ENCODE data around the gene TSEN15.

Gene TSEN15

DNA sequence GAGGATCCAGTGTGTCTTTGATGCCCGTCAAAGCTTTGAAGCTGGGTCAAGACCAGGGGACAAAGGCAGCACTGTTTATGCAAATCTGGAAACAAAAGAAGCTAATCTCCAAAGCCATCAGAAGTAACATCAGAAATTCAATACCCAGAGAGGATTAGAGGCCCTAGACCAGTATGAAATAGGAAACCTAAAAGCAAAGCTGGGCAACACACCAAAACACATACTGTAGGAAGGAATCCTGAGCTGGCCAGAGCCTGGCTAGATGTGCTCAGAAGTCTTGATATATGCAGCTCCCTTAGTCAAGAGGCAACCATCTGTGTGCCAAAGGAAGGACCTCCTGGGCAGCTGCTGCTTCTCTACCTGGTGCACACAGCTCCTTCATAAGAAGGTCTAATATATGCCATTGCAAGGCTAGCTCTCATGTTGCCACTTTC, 26.3 kb upstream of the TSEN15 start (continued):
- TF ChIP-seq, protein P1, sequence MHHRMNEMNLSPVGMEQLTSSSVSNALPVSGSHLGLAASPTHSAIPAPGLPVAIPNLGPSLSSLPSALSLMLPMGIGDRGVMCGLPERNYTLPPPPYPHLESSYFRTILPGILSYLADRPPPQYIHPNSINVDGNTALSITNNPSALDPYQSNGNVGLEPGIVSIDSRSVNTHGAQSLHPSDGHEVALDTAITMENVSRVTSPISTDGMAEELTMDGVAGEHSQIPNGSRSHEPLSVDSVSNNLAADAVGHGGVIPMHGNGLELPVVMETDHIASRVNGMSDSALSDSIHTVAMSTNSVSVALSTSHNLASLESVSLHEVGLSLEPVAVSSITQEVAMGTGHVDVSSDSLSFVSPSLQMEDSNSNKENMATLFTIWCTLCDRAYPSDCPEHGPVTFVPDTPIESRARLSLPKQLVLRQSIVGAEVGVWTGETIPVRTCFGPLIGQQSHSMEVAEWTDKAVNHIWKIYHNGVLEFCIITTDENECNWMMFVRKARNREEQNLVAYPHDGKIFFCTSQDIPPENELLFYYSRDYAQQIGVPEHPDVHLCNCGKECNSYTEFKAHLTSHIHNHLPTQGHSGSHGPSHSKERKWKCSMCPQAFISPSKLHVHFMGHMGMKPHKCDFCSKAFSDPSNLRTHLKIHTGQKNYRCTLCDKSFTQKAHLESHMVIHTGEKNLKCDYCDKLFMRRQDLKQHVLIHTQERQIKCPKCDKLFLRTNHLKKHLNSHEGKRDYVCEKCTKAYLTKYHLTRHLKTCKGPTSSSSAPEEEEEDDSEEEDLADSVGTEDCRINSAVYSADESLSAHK (tag by site-specific recombination; IDR thresholded peaks at IDR 0.05) = 0 out of 2 replicates have a peak, but pooled peaks have one; percentile 15
- TF ChIP-seq ZNF2 (tag by site-specific recombination; IDR thresholded peaks at IDR 0.05) = peak; percentile 48; the same call in 1 of the 2 replicates
- TF ChIP-seq, protein P2, sequence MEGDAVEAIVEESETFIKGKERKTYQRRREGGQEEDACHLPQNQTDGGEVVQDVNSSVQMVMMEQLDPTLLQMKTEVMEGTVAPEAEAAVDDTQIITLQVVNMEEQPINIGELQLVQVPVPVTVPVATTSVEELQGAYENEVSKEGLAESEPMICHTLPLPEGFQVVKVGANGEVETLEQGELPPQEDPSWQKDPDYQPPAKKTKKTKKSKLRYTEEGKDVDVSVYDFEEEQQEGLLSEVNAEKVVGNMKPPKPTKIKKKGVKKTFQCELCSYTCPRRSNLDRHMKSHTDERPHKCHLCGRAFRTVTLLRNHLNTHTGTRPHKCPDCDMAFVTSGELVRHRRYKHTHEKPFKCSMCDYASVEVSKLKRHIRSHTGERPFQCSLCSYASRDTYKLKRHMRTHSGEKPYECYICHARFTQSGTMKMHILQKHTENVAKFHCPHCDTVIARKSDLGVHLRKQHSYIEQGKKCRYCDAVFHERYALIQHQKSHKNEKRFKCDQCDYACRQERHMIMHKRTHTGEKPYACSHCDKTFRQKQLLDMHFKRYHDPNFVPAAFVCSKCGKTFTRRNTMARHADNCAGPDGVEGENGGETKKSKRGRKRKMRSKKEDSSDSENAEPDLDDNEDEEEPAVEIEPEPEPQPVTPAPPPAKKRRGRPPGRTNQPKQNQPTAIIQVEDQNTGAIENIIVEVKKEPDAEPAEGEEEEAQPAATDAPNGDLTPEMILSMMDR (tag by site-specific recombination; IDR thresholded peaks at IDR 0.05) = no peak
- TF ChIP-seq ZXDB (tag by site-specific recombination; IDR thresholded peaks at IDR 0.05) = peak; percentile 76
- no peak for TF ChIP-seq ZNF140 (tag by site-specific recombination; IDR thresholded peaks at IDR 0.05)
- no peak for TF ChIP-seq ZNF585B (tag by site-specific recombination; IDR thresholded peaks at IDR 0.05)
- TF ChIP-seq ZNF157 (tag by site-specific recombination; IDR thresholded peaks at IDR 0.05) = no peak
- TF ChIP-seq GFI1B (tag by site-specific recombination; IDR thresholded peaks at IDR 0.05) = peak; percentile 69; the same call in 1 of the 2 replicates
- TF ChIP-seq, protein P3, sequence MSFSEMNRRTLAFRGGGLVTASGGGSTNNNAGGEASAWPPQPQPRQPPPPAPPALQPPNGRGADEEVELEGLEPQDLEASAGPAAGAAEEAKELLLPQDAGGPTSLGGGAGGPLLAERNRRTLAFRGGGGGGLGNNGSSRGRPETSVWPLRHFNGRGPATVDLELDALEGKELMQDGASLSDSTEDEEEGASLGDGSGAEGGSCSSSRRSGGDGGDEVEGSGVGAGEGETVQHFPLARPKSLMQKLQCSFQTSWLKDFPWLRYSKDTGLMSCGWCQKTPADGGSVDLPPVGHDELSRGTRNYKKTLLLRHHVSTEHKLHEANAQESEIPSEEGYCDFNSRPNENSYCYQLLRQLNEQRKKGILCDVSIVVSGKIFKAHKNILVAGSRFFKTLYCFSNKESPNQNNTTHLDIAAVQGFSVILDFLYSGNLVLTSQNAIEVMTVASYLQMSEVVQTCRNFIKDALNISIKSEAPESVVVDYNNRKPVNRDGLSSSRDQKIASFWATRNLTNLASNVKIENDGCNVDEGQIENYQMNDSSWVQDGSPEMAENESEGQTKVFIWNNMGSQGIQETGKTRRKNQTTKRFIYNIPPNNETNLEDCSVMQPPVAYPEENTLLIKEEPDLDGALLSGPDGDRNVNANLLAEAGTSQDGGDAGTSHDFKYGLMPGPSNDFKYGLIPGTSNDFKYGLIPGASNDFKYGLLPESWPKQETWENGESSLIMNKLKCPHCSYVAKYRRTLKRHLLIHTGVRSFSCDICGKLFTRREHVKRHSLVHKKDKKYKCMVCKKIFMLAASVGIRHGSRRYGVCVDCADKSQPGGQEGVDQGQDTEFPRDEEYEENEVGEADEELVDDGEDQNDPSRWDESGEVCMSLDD (tag by site-specific recombination; IDR thresholded peaks at IDR 0.05) = no peak
- TF ChIP-seq ZEB2 (tag by site-specific recombination; IDR thresholded peaks at IDR 0.05) = peak; percentile 79; the same call in 1 of the 2 replicates
- TF ChIP-seq GLIS1 (tag by site-specific recombination; IDR thresholded peaks at IDR 0.05) = peak; percentile 60
- no peak for TF ChIP-seq MYNN (tag by site-specific recombination; IDR thresholded peaks at IDR 0.05; ENCODE audit: borderline replicate concordance)
- peak; percentile 65 for TF ChIP-seq ZNF600 (tag by site-specific recombination; IDR thresholded peaks at IDR 0.05)
- TF ChIP-seq, protein P4, sequence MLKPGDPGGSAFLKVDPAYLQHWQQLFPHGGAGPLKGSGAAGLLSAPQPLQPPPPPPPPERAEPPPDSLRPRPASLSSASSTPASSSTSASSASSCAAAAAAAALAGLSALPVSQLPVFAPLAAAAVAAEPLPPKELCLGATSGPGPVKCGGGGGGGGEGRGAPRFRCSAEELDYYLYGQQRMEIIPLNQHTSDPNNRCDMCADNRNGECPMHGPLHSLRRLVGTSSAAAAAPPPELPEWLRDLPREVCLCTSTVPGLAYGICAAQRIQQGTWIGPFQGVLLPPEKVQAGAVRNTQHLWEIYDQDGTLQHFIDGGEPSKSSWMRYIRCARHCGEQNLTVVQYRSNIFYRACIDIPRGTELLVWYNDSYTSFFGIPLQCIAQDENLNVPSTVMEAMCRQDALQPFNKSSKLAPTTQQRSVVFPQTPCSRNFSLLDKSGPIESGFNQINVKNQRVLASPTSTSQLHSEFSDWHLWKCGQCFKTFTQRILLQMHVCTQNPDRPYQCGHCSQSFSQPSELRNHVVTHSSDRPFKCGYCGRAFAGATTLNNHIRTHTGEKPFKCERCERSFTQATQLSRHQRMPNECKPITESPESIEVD (tag by site-specific recombination; IDR thresholded peaks at IDR 0.05) = peak; percentile 73
- TF ChIP-seq, protein P5, sequence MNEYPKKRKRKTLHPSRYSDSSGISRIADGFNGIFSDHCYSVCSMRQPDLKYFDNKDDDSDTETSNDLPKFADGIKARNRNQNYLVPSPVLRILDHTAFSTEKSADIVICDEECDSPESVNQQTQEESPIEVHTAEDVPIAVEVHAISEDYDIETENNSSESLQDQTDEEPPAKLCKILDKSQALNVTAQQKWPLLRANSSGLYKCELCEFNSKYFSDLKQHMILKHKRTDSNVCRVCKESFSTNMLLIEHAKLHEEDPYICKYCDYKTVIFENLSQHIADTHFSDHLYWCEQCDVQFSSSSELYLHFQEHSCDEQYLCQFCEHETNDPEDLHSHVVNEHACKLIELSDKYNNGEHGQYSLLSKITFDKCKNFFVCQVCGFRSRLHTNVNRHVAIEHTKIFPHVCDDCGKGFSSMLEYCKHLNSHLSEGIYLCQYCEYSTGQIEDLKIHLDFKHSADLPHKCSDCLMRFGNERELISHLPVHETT (tag by site-specific recombination; IDR thresholded peaks at IDR 0.05) = no peak
- TF ChIP-seq FEZF1 (tag by site-specific recombination; IDR thresholded peaks at IDR 0.05) = no peak; the same call in 1 of the 2 replicates

Measured in HEK293 (cell line).